PC-3 (cell line): Measurements from ENCODE around the gene GPR63. TPM values are rescaled to one million over a fixed set of nuclear protein-coding genes. Genes with fewer than 3 reads are reported as not detected.

Source experiments
- ATAC-seq: fragments of 200-7000 bp; cut with Tn5 transposase; 2 replicates; pipeline ENCODE4 v1.9.1; 2020; ENCODE audit warnings: mild to moderate bottlenecking, moderate library complexity
- BruUV-seq: library from RNA; stranded (reverse); fragments of 400-500 nt; replicated peaks from 2 replicates; lab custom pipeline; 2021; lab: Mats Ljungman, UMichigan
- CTCF ChIA-PET: fragments of 300-600 bp; sonication (Branson Sonifier 250); formaldehyde crosslinking; loops from one replicate; lab custom pipeline; 2022; ENCODE audit warnings: antibody characterized with exemption; lab: Charles Lee
- POLR2A ChIA-PET: fragments of 300-600 bp; sonication (Branson Sonifier 250); formaldehyde crosslinking; loops from one replicate; lab custom pipeline; 2022; ENCODE audit warnings: antibody characterized with exemption; ENCODE audit not compliant: unreplicated experiment; lab: Charles Lee
- DNase-seq: peaks from one replicate; pipeline ENCODE4 v3.0.0-alpha.2; 2015
- H2AFZ ChIP-seq: fragments of 300-600 bp; sonication (generic); 2 replicates; pipeline ENCODE4 v1.6.0; 2016; ENCODE audit warnings: antibody characterized with exemption, low read length
- H3F3A ChIP-seq: fragments of 300-600 bp; sonication (generic); one replicate; pipeline ENCODE4 v1.6.0; 2017; ENCODE audit warnings: antibody characterized with exemption, low read length, control low read depth, mild to moderate bottlenecking; ENCODE audit not compliant: unreplicated experiment
- H3K27ac ChIP-seq: fragments of 300-600 bp; sonication (generic); 2 replicates; pipeline ENCODE4 v1.5.1; 2016; ENCODE audit warnings: mild to moderate bottlenecking, low read length
- H3K27me3 ChIP-seq: fragments of 300-600 bp; sonication (generic); 2 replicates; pipeline ENCODE4 v1.6.1; 2016; ENCODE audit warnings: low read length, mixed read lengths
- H3K36me3 ChIP-seq: fragments of 300-600 bp; sonication (generic); 2 replicates; pipeline ENCODE4 v1.6.1; 2016; ENCODE audit warnings: low read depth, mixed run types, low read length, mixed read lengths
- H3K4me1 ChIP-seq: fragments of 300-600 bp; sonication (generic); 2 replicates; pipeline ENCODE4 v1.5.1; 2016; ENCODE audit warnings: low read length; ENCODE audit not compliant: insufficient read depth
- H3K4me2 ChIP-seq: fragments of 300-600 bp; sonication (generic); 2 replicates; pipeline ENCODE4 v1.6.0; 2016; ENCODE audit warnings: low read length
- H3K4me3 ChIP-seq: fragments of 300-600 bp; sonication (generic); 2 replicates; pipeline ENCODE4 v1.5.1; 2016; ENCODE audit warnings: mild to moderate bottlenecking, low read length, mixed read lengths
- H3K79me2 ChIP-seq: fragments of 300-600 bp; sonication (generic); 2 replicates; pipeline ENCODE4 v1.6.1; 2017; ENCODE audit warnings: low read length, mixed read lengths
- H3K9ac ChIP-seq: fragments of 300-600 bp; sonication (generic); 2 replicates; pipeline ENCODE4 v1.6.0; 2016; ENCODE audit warnings: mild to moderate bottlenecking, low read length
- H3K9me2 ChIP-seq: fragments of 300-600 bp; sonication (generic); replicated peaks from 2 replicates; pipeline ENCODE4 v1.6.1; 2016; ENCODE audit warnings: mixed run types, low read length, mixed read lengths
- H3K9me3 ChIP-seq: fragments of 300-600 bp; sonication (generic); 2 replicates; pipeline ENCODE4 v1.6.1; 2016; ENCODE audit warnings: low read length, mixed read lengths
- H4K20me1 ChIP-seq: fragments of 300-600 bp; sonication (generic); 2 replicates; pipeline ENCODE4 v1.6.1; 2016; ENCODE audit warnings: low read length, mixed read lengths
- CTCF ChIP-seq: fragments of 300-600 bp; sonication (generic); conservative IDR thresholded peaks from 2 replicates; pipeline ENCODE4 v1.5.1; 2017; ENCODE audit warnings: antibody characterized with exemption, low read depth, mild to moderate bottlenecking, low read length
- EZH2 ChIP-seq: fragments of 300-600 bp; sonication (generic); IDR thresholded peaks from one replicate; pipeline ENCODE4 v1.6.1; 2017; ENCODE audit warnings: antibody characterized with exemption, mild to moderate bottlenecking, low read length; ENCODE audit not compliant: unreplicated experiment
- EZH2phosphoT487 ChIP-seq: fragments of 300-600 bp; sonication (generic); IDR thresholded peaks from 2 replicates; pipeline ENCODE4 v1.6.1; 2018; ENCODE audit warnings: mild to moderate bottlenecking, antibody characterized with exemption, low read length, borderline replicate concordance
- intact Hi-C: fragments of 100-400 bp; cut with micrococcal nuclease; formaldehyde crosslinking; loops from 2 replicates; pipeline ENCODE4 v1.9.0; 2023
- total RNA-seq: library from RNA; depleted of rRNA; stranded (reverse); fragments of >200 nt; gene quantifications from 2 replicates; pipeline ENCODE4 v1.2.3, GENCODE V29; 2014

The GPR63 gene
- total RNA-seq, 1 experiment from 2014 or later = 0.07 TPM

GRCh38 chr6:96861588-96861987 lies 24.3 kb upstream of the GPR63 start:
- Histone ChIP-seq H2AFZ (no peak overlapping the region), H3F3A (no peaks in the 10 kb centered on the region), H3K9ac (no peak overlapping the region), H3K27ac (no peak overlapping the region), H3K27me3 (peaks cover 20% of the 10 kb centered on the region; the same call in 1 of the 2 replicates), H3K9me2 (no peaks in the 10 kb centered on the region), H3K4me1 (no peaks in the 10 kb centered on the region), H3K79me2 (no peaks in the 10 kb centered on the region), H4K20me1 (no peaks in the 10 kb centered on the region), H3K4me2 (no peak overlapping the region), H3K9me3 (no peaks in the 10 kb centered on the region), H3K4me3 (no peak overlapping the region), H3K36me3 (no peaks in the 10 kb centered on the region)
- TF ChIP-seq EZH2phosphoT487 (no peak), EZH2 (no peak), CTCF (no peak)
- CTCF ChIA-PET = no interaction called here
- intact Hi-C loops = no loop called here
- no TSS peak for BruUV-seq
- ATAC-seq (no peak), DNase-seq (no peak)
- POLR2A ChIA-PET = no interaction called here

- Histone ChIP-seq H3K9me2 (no peaks in the 10 kb centered on the region), H3K36me3 (no peaks in the 10 kb centered on the region), H3K27me3 (0 out of 2 replicates have a peak, but pooled peaks cover 8% of the 10 kb centered on the region), H3K4me3 (no peak overlapping the region), H4K20me1 (no peaks in the 10 kb centered on the region), H3F3A (no peaks in the 10 kb centered on the region), H2AFZ (no peak overlapping the region), H3K27ac (no peak overlapping the region), H3K79me2 (no peaks in the 10 kb centered on the region), H3K4me1 (no peaks in the 10 kb centered on the region), H3K4me2 (no peak overlapping the region), H3K9ac (no peak overlapping the region), H3K9me3 (no peaks in the 10 kb centered on the region)
- DNase-seq (no peak), ATAC-seq (no peak)
- ChIA-PET POLR2A (no interaction called here), CTCF (no interaction called here)
- intact Hi-C loops = no loop called here
- TF ChIP-seq EZH2phosphoT487 (no peak), EZH2 (no peak), CTCF (no peak)
- BruUV-seq = no TSS peak
Measured at GRCh38 chr6:96856856-96857255, 19.6 kb upstream of the GPR63 start.

- H3K27me3 ChIP-seq = 0 out of 2 replicates have a peak, but pooled peaks cover 4% of the 10 kb centered on the region
- no peaks in the 10 kb centered on the region for H3K36me3 ChIP-seq
- H3K27ac ChIP-seq = no peak overlapping the region
- BruUV-seq = no TSS peak
- no peaks in the 10 kb centered on the region for H3K4me1 ChIP-seq
- no peaks in the 10 kb centered on the region for H4K20me1 ChIP-seq
- no peaks in the 10 kb centered on the region for H3K79me2 ChIP-seq
- intact Hi-C loops = no loop called here
- TF ChIP-seq CTCF (no peak), EZH2phosphoT487 (no peak), EZH2 (no peak)
- H3F3A ChIP-seq = no peaks in the 10 kb centered on the region
- no peaks in the 10 kb centered on the region for H3K9me2 ChIP-seq
- no peak overlapping the region for H3K4me2 ChIP-seq
- H3K9ac ChIP-seq = no peak overlapping the region
- H3K9me3 ChIP-seq = no peaks in the 10 kb centered on the region
- no peak overlapping the region for H3K4me3 ChIP-seq
- no peak overlapping the region for H2AFZ ChIP-seq
- ATAC-seq (no peak), DNase-seq (no peak)
- ChIA-PET CTCF (no interaction called here), POLR2A (no interaction called here)
Measured at GRCh38 chr6:96853083-96853482, 15.8 kb upstream of the GPR63 start.
